Measurements from ENCODE around the gene SPOUT1. TPM values are rescaled to one million over a fixed set of nuclear protein-coding genes. Genes with fewer than 3 reads are reported as not detected.

Gene SPOUT1
- total and polyA plus RNA-seq, 10 of the 15 experiments (the other 5 are each of a cell fraction or from before 2014, with no cell fraction given), result 5.7 to 95.0 (median 40.6) TPM

GRCh38 chr9:128770286-128771030 lies 59.1 kb downstream of the SPOUT1 start (continued):
- TF ChIP-seq ZNF384 (IDR thresholded peaks at IDR 0.05; ENCODE audit: borderline replicate concordance, low read depth, low read length), result no peak

Other genes starting within 250 kb of the SPOUT1 start
Only the 7 nearest of the 14 such genes appear.
- gene ZDHHC12, start 105.7 kb downstream of the SPOUT1 start, total RNA-seq (2014; rRNA removed), result 99.0 and 112 TPM in 2 replicates
- 20.5 and 24.8 TPM in 2 replicates for gene ZDHHC12, start 105.7 kb downstream of the SPOUT1 start, total RNA-seq (2014; rRNA removed; fragmentation: Illumina TruSeq; extraction: Trizol)
- 67.2 and 75.1 TPM in 2 replicates for gene ZDHHC12, start 105.7 kb downstream of the SPOUT1 start, total RNA-seq (2021)
- 8.3 and 23.7 TPM in 2 replicates for gene ZDHHC12, start 105.7 kb downstream of the SPOUT1 start, polyA plus RNA-seq (2011; rRNA removed)
- 1.5 and 13.9 TPM in 2 replicates for gene ZDHHC12, start 105.7 kb downstream of the SPOUT1 start, polyA plus RNA-seq (2014; fragmentation: Illumina TruSeq; extraction: Trizol)
- 1 to 10 TPM in 1 of 2 experiments, under 1 TPM in 1; 0.95 to 9.9 TPM for gene ZDHHC12, start 105.7 kb downstream of the SPOUT1 start, polyA plus RNA-seq (2014; fragmentation: Nextera tagmentation; extraction: Ambion mirVana)
- gene ZDHHC12, start 105.7 kb downstream of the SPOUT1 start, polyA plus RNA-seq (2014; rRNA removed), result 106 and 139 TPM in 2 replicates
- 100 to 1,000 TPM; 129 to 146 TPM for gene ZDHHC12, start 105.7 kb downstream of the SPOUT1 start, polyA plus RNA-seq (2016; fragmentation: Nextera tagmentation; extraction: Ambion mirVana)
- 8.9 and 11.2 TPM in 2 replicates for gene ZER1, start 57.9 kb downstream of the SPOUT1 start, total RNA-seq (2014; rRNA removed)
- 3.6 and 3.8 TPM in 2 replicates for gene ZER1, start 57.9 kb downstream of the SPOUT1 start, total RNA-seq (2014; rRNA removed; fragmentation: Illumina TruSeq; extraction: Trizol)
- 14.0 and 14.7 TPM in 2 replicates for gene ZER1, start 57.9 kb downstream of the SPOUT1 start, total RNA-seq (2021)
- 6.7 and 16.9 TPM in 2 replicates for gene ZER1, start 57.9 kb downstream of the SPOUT1 start, polyA plus RNA-seq (2011; rRNA removed)
- 2.2 and 5.8 TPM in 2 replicates for gene ZER1, start 57.9 kb downstream of the SPOUT1 start, polyA plus RNA-seq (2014; fragmentation: Illumina TruSeq; extraction: Trizol)
- gene ZER1, start 57.9 kb downstream of the SPOUT1 start, polyA plus RNA-seq (2014; fragmentation: Nextera tagmentation; extraction: Ambion mirVana), result under 1 TPM; 0.32 to 0.47 TPM
- 14.5 and 14.7 TPM in 2 replicates for gene ZER1, start 57.9 kb downstream of the SPOUT1 start, polyA plus RNA-seq (2014; rRNA removed)
- 1 to 10 TPM; 7.4 to 8.4 TPM for gene ZER1, start 57.9 kb downstream of the SPOUT1 start, polyA plus RNA-seq (2016; fragmentation: Nextera tagmentation; extraction: Ambion mirVana)
- gene TBC1D13, start 42.5 kb downstream of the SPOUT1 start, total RNA-seq (2014; rRNA removed), result 9.2 and 10.8 TPM in 2 replicates
- gene TBC1D13, start 42.5 kb downstream of the SPOUT1 start, total RNA-seq (2014; rRNA removed; fragmentation: Illumina TruSeq; extraction: Trizol), result 6.3 and 7.1 TPM in 2 replicates
- 18.7 and 20.5 TPM in 2 replicates for gene TBC1D13, start 42.5 kb downstream of the SPOUT1 start, total RNA-seq (2021)
- gene TBC1D13, start 42.5 kb downstream of the SPOUT1 start, polyA plus RNA-seq (2011; rRNA removed), result 9.5 and 21.2 TPM in 2 replicates
- gene TBC1D13, start 42.5 kb downstream of the SPOUT1 start, polyA plus RNA-seq (2014; fragmentation: Illumina TruSeq; extraction: Trizol), result 16.3 and 22.1 TPM in 2 replicates
- gene TBC1D13, start 42.5 kb downstream of the SPOUT1 start, polyA plus RNA-seq (2014; fragmentation: Nextera tagmentation; extraction: Ambion mirVana), result 1 to 10 TPM; 3.0 to 3.1 TPM
- gene TBC1D13, start 42.5 kb downstream of the SPOUT1 start, polyA plus RNA-seq (2014; rRNA removed), result 16.7 and 19.1 TPM in 2 replicates
- 10 to 100 TPM; 22.2 to 23.1 TPM for gene TBC1D13, start 42.5 kb downstream of the SPOUT1 start, polyA plus RNA-seq (2016; fragmentation: Nextera tagmentation; extraction: Ambion mirVana)
- gene ENDOG, start 11.3 kb downstream of the SPOUT1 start, total RNA-seq (2014; rRNA removed), result 22.1 and 29.2 TPM in 2 replicates
- 4.8 and 5.8 TPM in 2 replicates for gene ENDOG, start 11.3 kb downstream of the SPOUT1 start, total RNA-seq (2014; rRNA removed; fragmentation: Illumina TruSeq; extraction: Trizol)
- 28.1 and 28.2 TPM in 2 replicates for gene ENDOG, start 11.3 kb downstream of the SPOUT1 start, total RNA-seq (2021)
- gene ENDOG, start 11.3 kb downstream of the SPOUT1 start, polyA plus RNA-seq (2011; rRNA removed), result 6.6 and 12.2 TPM in 2 replicates
- gene ENDOG, start 11.3 kb downstream of the SPOUT1 start, polyA plus RNA-seq (2014; fragmentation: Illumina TruSeq; extraction: Trizol), result 1.0 and 3.2 TPM in 2 replicates
- 1 to 10 TPM in 1 of 2 experiments, under 1 TPM in 1; 0.84 to 1.8 TPM for gene ENDOG, start 11.3 kb downstream of the SPOUT1 start, polyA plus RNA-seq (2014; fragmentation: Nextera tagmentation; extraction: Ambion mirVana)
- gene ENDOG, start 11.3 kb downstream of the SPOUT1 start, polyA plus RNA-seq (2014; rRNA removed), result 24.9 and 31.4 TPM in 2 replicates
- gene ENDOG, start 11.3 kb downstream of the SPOUT1 start, polyA plus RNA-seq (2016; fragmentation: Nextera tagmentation; extraction: Ambion mirVana), result 10 to 100 TPM in 1 of 2 experiments, under 1 TPM in 1; 0.92 to 19.3 TPM
- gene KYAT1, start 52.2 kb upstream of the SPOUT1 start, total RNA-seq (2014; rRNA removed), result 12.4 and 12.8 TPM in 2 replicates
- 6.3 and 7.4 TPM in 2 replicates for gene KYAT1, start 52.2 kb upstream of the SPOUT1 start, total RNA-seq (2014; rRNA removed; fragmentation: Illumina TruSeq; extraction: Trizol)
- 12.2 and 12.7 TPM in 2 replicates for gene KYAT1, start 52.2 kb upstream of the SPOUT1 start, total RNA-seq (2021)
- gene KYAT1, start 52.2 kb upstream of the SPOUT1 start, polyA plus RNA-seq (2011; rRNA removed), result 8.6 and 14.0 TPM in 2 replicates
- gene KYAT1, start 52.2 kb upstream of the SPOUT1 start, polyA plus RNA-seq (2014; fragmentation: Illumina TruSeq; extraction: Trizol), result 5.4 and 7.9 TPM in 2 replicates
- gene KYAT1, start 52.2 kb upstream of the SPOUT1 start, polyA plus RNA-seq (2014; fragmentation: Nextera tagmentation; extraction: Ambion mirVana), result 1 to 10 TPM; 5.8 to 6.2 TPM
- gene KYAT1, start 52.2 kb upstream of the SPOUT1 start, polyA plus RNA-seq (2014; rRNA removed), result 15.7 and 15.9 TPM in 2 replicates
- gene KYAT1, start 52.2 kb upstream of the SPOUT1 start, polyA plus RNA-seq (2016; fragmentation: Nextera tagmentation; extraction: Ambion mirVana), result 10 to 100 TPM; 10.3 to 12.8 TPM
- gene LRRC8A, start 52.3 kb upstream of the SPOUT1 start, total RNA-seq (2014; rRNA removed), result 9.1 and 13.4 TPM in 2 replicates
- gene LRRC8A, start 52.3 kb upstream of the SPOUT1 start, total RNA-seq (2014; rRNA removed; fragmentation: Illumina TruSeq; extraction: Trizol), result 5.9 and 6.9 TPM in 2 replicates
- gene LRRC8A, start 52.3 kb upstream of the SPOUT1 start, total RNA-seq (2021), result 15.7 and 15.9 TPM in 2 replicates
- gene LRRC8A, start 52.3 kb upstream of the SPOUT1 start, polyA plus RNA-seq (2011; rRNA removed), result 3.7 and 8.9 TPM in 2 replicates
- gene LRRC8A, start 52.3 kb upstream of the SPOUT1 start, polyA plus RNA-seq (2014; fragmentation: Illumina TruSeq; extraction: Trizol), result 3.5 and 7.6 TPM in 2 replicates
- gene LRRC8A, start 52.3 kb upstream of the SPOUT1 start, polyA plus RNA-seq (2014; fragmentation: Nextera tagmentation; extraction: Ambion mirVana), result 1 to 10 TPM; 1.6 to 2.3 TPM
- gene LRRC8A, start 52.3 kb upstream of the SPOUT1 start, polyA plus RNA-seq (2014; rRNA removed), result 10.5 and 12.6 TPM in 2 replicates
- 10 to 100 TPM; 15.1 to 15.6 TPM for gene LRRC8A, start 52.3 kb upstream of the SPOUT1 start, polyA plus RNA-seq (2016; fragmentation: Nextera tagmentation; extraction: Ambion mirVana)
- 0.17 TPM in 1 of 2 replicates, not detected in the other for gene PHYHD1, start 91.2 kb upstream of the SPOUT1 start, total RNA-seq (2014; rRNA removed)
- gene PHYHD1, start 91.2 kb upstream of the SPOUT1 start, total RNA-seq (2014; rRNA removed; fragmentation: Illumina TruSeq; extraction: Trizol), result not detected in 2 replicates
- gene PHYHD1, start 91.2 kb upstream of the SPOUT1 start, total RNA-seq (2021), result not detected in 2 replicates
- gene PHYHD1, start 91.2 kb upstream of the SPOUT1 start, polyA plus RNA-seq (2011; rRNA removed), result not detected in 2 replicates
- gene PHYHD1, start 91.2 kb upstream of the SPOUT1 start, polyA plus RNA-seq (2014; fragmentation: Illumina TruSeq; extraction: Trizol), result not detected in 2 replicates
- gene PHYHD1, start 91.2 kb upstream of the SPOUT1 start, polyA plus RNA-seq (2014; fragmentation: Nextera tagmentation; extraction: Ambion mirVana), result under 1 TPM in 1 of 2 experiments, not detected in 1; 0.09 TPM
- gene PHYHD1, start 91.2 kb upstream of the SPOUT1 start, polyA plus RNA-seq (2014; rRNA removed), result not detected in 2 replicates
- not detected for gene PHYHD1, start 91.2 kb upstream of the SPOUT1 start, polyA plus RNA-seq (2016; fragmentation: Nextera tagmentation; extraction: Ambion mirVana)

All from GM12878 (cell line).